Astrocyte of the cerebellum (primary cell): ENCODE data around the gene MGAT4B.

Experiments used
- DNase-seq: peaks from one replicate; pipeline ENCODE4 v3.0.0-alpha.2; 2011; ENCODE audit warnings: low read depth
- H3K4me3 ChIP-seq: 2 replicates; pipeline ENCODE4 v1.5.1; 2011; ENCODE audit warnings: mild to moderate bottlenecking, low read depth, low read length, moderate library complexity
- CTCF ChIP-seq: IDR thresholded peaks from 2 replicates; pipeline ENCODE4 v1.5.1; 2012; ENCODE audit warnings: low read length, low read depth, moderate library complexity, mild to moderate bottlenecking; ENCODE audit errors: missing control alignments
- in situ Hi-C: cut with HindIII; loops from 2 replicates; pipeline ENCODE4 v1.10.0; 2017; ENCODE audit warnings: low sequenced_read_pairs

The MGAT4B gene

GRCh38 chr5:179774442-179774841, 32.2 kb downstream of the MGAT4B start:
- no peak for TF ChIP-seq CTCF
- DNase-seq: no peak
- H3K4me3 ChIP-seq: no peak overlapping the region
- in situ Hi-C loops: no loop called here

- in situ Hi-C loops: no loop called here
- no peak for DNase-seq
- no peak for TF ChIP-seq CTCF
- H3K4me3 ChIP-seq: no peak overlapping the region
Observed at GRCh38 chr5:179773686-179774040, 33.0 kb downstream of the MGAT4B start.

- in situ Hi-C loops: no loop called here
- no peak for TF ChIP-seq CTCF
- no peak overlapping the region for H3K4me3 ChIP-seq
- no peak for DNase-seq
Observed at GRCh38 chr5:179772351-179772750, 34.3 kb downstream of the MGAT4B start.

- in situ Hi-C loops: no loop called here
- no peak for TF ChIP-seq CTCF
- no peak overlapping the region for H3K4me3 ChIP-seq
- DNase-seq: no peak
Observed at GRCh38 chr5:179771311-179771895, 35.3 kb downstream of the MGAT4B start.

GRCh38 chr5:179769796-179770195, 36.9 kb downstream of the MGAT4B start:
- DNase-seq: no peak
- TF ChIP-seq CTCF: no peak
- in situ Hi-C loops: no loop called here
- H3K4me3 ChIP-seq: no peak overlapping the region

- no peak overlapping the region for H3K4me3 ChIP-seq
- no peak for TF ChIP-seq CTCF
- DNase-seq: no peak
- in situ Hi-C loops: no loop called here
Observed at GRCh38 chr5:179769271-179769670, 37.4 kb downstream of the MGAT4B start.
